ENCODE measurements around the gene TGFBR1.

GRCh38 chr9:99181206-99181605 lies 76.3 kb downstream of the TGFBR1 start:
- TF ChIP-seq, protein P1, sequence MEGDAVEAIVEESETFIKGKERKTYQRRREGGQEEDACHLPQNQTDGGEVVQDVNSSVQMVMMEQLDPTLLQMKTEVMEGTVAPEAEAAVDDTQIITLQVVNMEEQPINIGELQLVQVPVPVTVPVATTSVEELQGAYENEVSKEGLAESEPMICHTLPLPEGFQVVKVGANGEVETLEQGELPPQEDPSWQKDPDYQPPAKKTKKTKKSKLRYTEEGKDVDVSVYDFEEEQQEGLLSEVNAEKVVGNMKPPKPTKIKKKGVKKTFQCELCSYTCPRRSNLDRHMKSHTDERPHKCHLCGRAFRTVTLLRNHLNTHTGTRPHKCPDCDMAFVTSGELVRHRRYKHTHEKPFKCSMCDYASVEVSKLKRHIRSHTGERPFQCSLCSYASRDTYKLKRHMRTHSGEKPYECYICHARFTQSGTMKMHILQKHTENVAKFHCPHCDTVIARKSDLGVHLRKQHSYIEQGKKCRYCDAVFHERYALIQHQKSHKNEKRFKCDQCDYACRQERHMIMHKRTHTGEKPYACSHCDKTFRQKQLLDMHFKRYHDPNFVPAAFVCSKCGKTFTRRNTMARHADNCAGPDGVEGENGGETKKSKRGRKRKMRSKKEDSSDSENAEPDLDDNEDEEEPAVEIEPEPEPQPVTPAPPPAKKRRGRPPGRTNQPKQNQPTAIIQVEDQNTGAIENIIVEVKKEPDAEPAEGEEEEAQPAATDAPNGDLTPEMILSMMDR (IDR thresholded peaks at IDR 0.05; ENCODE audit: insufficient read depth, low read depth, low read length) = no peak
- no peak for TF ChIP-seq EZH2 (IDR thresholded peaks at IDR 0.05; ENCODE audit: insufficient read depth, low read length)
